Measurements from ENCODE around the gene RTF1. TPM values are rescaled to one million over a fixed set of nuclear protein-coding genes. Genes with fewer than 3 reads are reported as not detected.

The RTF1 gene
- polyA plus RNA-seq, 2 of the 4 experiments (the other 2 are of a cell fraction), result 21.1 to 22.8 TPM

GRCh38 chr15:41473418-41473817 lies 56.5 kb downstream of the RTF1 start:
- TF ChIP-seq BHLHE40 (IDR thresholded peaks at IDR 0.05; ENCODE audit: low read depth, low read length) (no peak), EHMT2 (IDR thresholded peaks at IDR 0.05; ENCODE audit: low read depth) (no peak), KDM5A (IDR thresholded peaks at IDR 0.05) (no peak), HOXB13 (CRISPR knock-in tag; IDR thresholded peaks at IDR 0.05; ENCODE audit: low read depth) (no peak)
- Histone ChIP-seq H3K27ac (no peak overlapping the region), H3K4me2 (no peak overlapping the region), H3K4me1 (peaks cover 16% of the 10 kb centered on the region; the same call in 2 of the 3 replicates), H3K9me3 (no peaks in the 10 kb centered on the region), H3K4me3 (no peak overlapping the region)
- POLR2A ChIA-PET, result no interaction called here
- ATAC-seq (no peak), DNase-seq (ENCODE audit: low read depth in 1 of 2, low spot score in 1 of 2) (no peak), FAIRE-seq (no peak)
- WGBS (ENCODE audit: missing lambda C conversion rate), result 91% methylated on average over 11 of the region's 11 CpGs
- CTCF ChIA-PET, result no interaction called here

- FAIRE-seq, result no peak
Measured at GRCh38 chr15:41474436-41474835, 57.5 kb downstream of the RTF1 start.

GRCh38 chr15:41474941-41475340 lies 58.0 kb downstream of the RTF1 start:
- Histone ChIP-seq H3K27ac (0 out of 6 replicates have a peak overlapping the region, but pooled peaks of 1 of the 2 experiments have one; percentile 11), H3K4me3 (no peak overlapping the region), H3K9me3 (no peaks in the 10 kb centered on the region), H3K4me1 (peaks cover 16% of the 10 kb centered on the region; the same call in 2 of the 3 replicates), H3K4me2 (no peak overlapping the region)
- CTCF ChIA-PET, result interaction anchor here (2.9 kb wide), 1 partner anchor 9 kb away, joined by 20 read pairs; no protein-coding TSS in a partner anchor
- TF ChIP-seq FOSL2 (IDR thresholded peaks at IDR 0.05) (no peak), FOSL2 (CRISPR knock-in tag; IDR thresholded peaks at IDR 0.05) (no peak)
- DNase-seq (ENCODE audit: low read depth in 1 of 2, low spot score in 1 of 2) (no peak), ATAC-seq (no peak), FAIRE-seq (no peak)
- 83% methylated on average over 2 of the region's 2 CpGs for WGBS (ENCODE audit: missing lambda C conversion rate)
- POLR2A ChIA-PET, result no interaction called here

More at GRCh38 chr15:41474436-41474835, 57.5 kb downstream of the RTF1 start:
- no peaks in the 10 kb centered on the region for H3K9me3 ChIP-seq
- H3K4me1 ChIP-seq, result peaks cover 16% of the 10 kb centered on the region; the same call in 2 of the 3 replicates
- TF ChIP-seq TFCP2L1 (CRISPR knock-in tag; IDR thresholded peaks at IDR 0.05) (no peak), NPAS2 (CRISPR knock-in tag; IDR thresholded peaks at IDR 0.05; ENCODE audit: borderline replicate concordance) (no peak), HOXB5 (CRISPR knock-in tag; IDR thresholded peaks at IDR 0.05) (no peak), RCOR1 (IDR thresholded peaks at IDR 0.05; ENCODE audit: low read depth, low read length) (no peak), PBX3 (IDR thresholded peaks at IDR 0.05) (no peak), EP300 (IDR thresholded peaks at IDR 0.05) (no peak), ELK1 (IDR thresholded peaks at IDR 0.05; ENCODE audit: low read depth, low read length) (no peak), SREBF2 (IDR thresholded peaks at IDR 0.05) (no peak), FOSL2 (IDR thresholded peaks at IDR 0.05) (no peak), FOSL2 (CRISPR knock-in tag; IDR thresholded peaks at IDR 0.05) (no peak)
- POLR2A ChIA-PET, result no interaction called here
- CTCF ChIA-PET, result interaction anchor here (2.9 kb wide), 1 partner anchor 8 kb away, joined by 20 read pairs; no protein-coding TSS in a partner anchor
- 77% methylated on average over 8 of the region's 8 CpGs for WGBS (ENCODE audit: missing lambda C conversion rate)
- ATAC-seq (no peak), DNase-seq (ENCODE audit: low read depth in 1 of 2, low spot score in 1 of 2) (no peak)
- H3K27ac ChIP-seq, result no peak overlapping the region
- no peak overlapping the region for H3K4me2 ChIP-seq
- no peak overlapping the region for H3K4me3 ChIP-seq

- H3K9me3 ChIP-seq, result no peaks in the 10 kb centered on the region
- no peak overlapping the region for H3K4me3 ChIP-seq
- H3K4me2 ChIP-seq, result no peak overlapping the region
- peak overlapping the region; percentile 58 to 72; a peak in 4 of 6 replicates for H3K27ac ChIP-seq
- TF ChIP-seq CBX8 (IDR thresholded peaks at IDR 0.05), result no peak
- no peak for TF ChIP-seq BHLHE40 (IDR thresholded peaks at IDR 0.05; ENCODE audit: low read depth, low read length)
- POLR2A ChIA-PET, result no interaction called here
- no peak for FAIRE-seq
- peaks cover 16% of the 10 kb centered on the region; the same call in 2 of the 3 replicates for H3K4me1 ChIP-seq
- CTCF ChIA-PET, result interaction anchor here (0.6 to 2.9 kb wide), 2 partner anchors 9 to 10 kb away, joined by 4 to 20 read pairs; no protein-coding TSS in a partner anchor
- 91% methylated on average over 5 of the region's 5 CpGs for WGBS (ENCODE audit: missing lambda C conversion rate)
- no peak for ATAC-seq
- DNase-seq (ENCODE audit: low read depth in 1 of 2, low spot score in 1 of 2), result no peak
Measured at GRCh38 chr15:41476416-41477048, 59.6 kb downstream of the RTF1 start.

Measured in A549 (cell line).